Chondrocyte (in vitro differentiated cells): Measurements from ENCODE around the gene UNK. TPM values are rescaled to one million over a fixed set of nuclear protein-coding genes. Genes with fewer than 3 reads are reported as not detected.
A peak's percentile ranks its signal among the peaks of the same experiment; 100 is the strongest.
"Not testable (repeated sequence)": the region's sequence is repeated elsewhere in the genome, so short reads cannot be mapped to it uniquely, and the experiment has no call there.

Experiments used
- DNase-seq: peaks from one replicate; pipeline ENCODE4 v3.0.0; 2021; ENCODE audit warnings: mixed read lengths, low spot score
- H3K27ac Mint-ChIP-seq: one replicate; pipeline ENCODE4 v1.8.0; 2021; ENCODE audit warnings: mild to moderate bottlenecking, moderate library complexity, mixed read lengths; ENCODE audit not compliant: unreplicated experiment
- H3K27me3 Mint-ChIP-seq: 2 replicates; pipeline ENCODE4 v1.8.0; 2021; ENCODE audit warnings: low read depth, mixed read lengths
- H3K36me3 Mint-ChIP-seq: 2 replicates; pipeline ENCODE4 v1.8.0; 2021; ENCODE audit warnings: low read depth, mixed read lengths
- H3K4me1 Mint-ChIP-seq: 2 replicates; pipeline ENCODE4 v1.8.0; 2021; ENCODE audit warnings: low read depth, mild to moderate bottlenecking, mixed read lengths
- H3K4me3 Mint-ChIP-seq: one replicate; pipeline ENCODE4 v1.8.0; 2021; ENCODE audit warnings: mild to moderate bottlenecking, moderate library complexity, mixed read lengths; ENCODE audit not compliant: unreplicated experiment
- H3K9me3 Mint-ChIP-seq: 2 replicates; pipeline ENCODE4 v1.8.0; 2021; ENCODE audit warnings: low read depth, mixed read lengths
- total RNA-seq: library from RNA; stranded (reverse); gene quantifications from 3 replicates; pipeline ENCODE4 v1.2.1, GENCODE V29; 2021
- TF ChIP-seq, protein P1 (sequence below): fragments of 200-600 bp; sonication (generic); IDR thresholded peaks from 2 replicates; pipeline ENCODE4 v1.5.0; 2021; ENCODE audit warnings: antibody characterized with exemption, mild to moderate bottlenecking, moderate library complexity

Gene UNK
- total RNA-seq, 1 donor from 2014 or later: 21.0 TPM

GRCh38 chr17:75854881-75855309 is 70.3 kb downstream of the UNK start:
- Mint-ChIP-seq H3K36me3 (peaks cover 6% of the 10 kb centered on the region), H3K4me1 (peaks cover 31% of the 10 kb centered on the region), H3K4me3 (no peak overlapping the region), H3K27ac (no peak overlapping the region), H3K27me3 (no peaks in the 10 kb centered on the region), H3K9me3 (no peaks in the 10 kb centered on the region)
- TF ChIP-seq, protein P1, sequence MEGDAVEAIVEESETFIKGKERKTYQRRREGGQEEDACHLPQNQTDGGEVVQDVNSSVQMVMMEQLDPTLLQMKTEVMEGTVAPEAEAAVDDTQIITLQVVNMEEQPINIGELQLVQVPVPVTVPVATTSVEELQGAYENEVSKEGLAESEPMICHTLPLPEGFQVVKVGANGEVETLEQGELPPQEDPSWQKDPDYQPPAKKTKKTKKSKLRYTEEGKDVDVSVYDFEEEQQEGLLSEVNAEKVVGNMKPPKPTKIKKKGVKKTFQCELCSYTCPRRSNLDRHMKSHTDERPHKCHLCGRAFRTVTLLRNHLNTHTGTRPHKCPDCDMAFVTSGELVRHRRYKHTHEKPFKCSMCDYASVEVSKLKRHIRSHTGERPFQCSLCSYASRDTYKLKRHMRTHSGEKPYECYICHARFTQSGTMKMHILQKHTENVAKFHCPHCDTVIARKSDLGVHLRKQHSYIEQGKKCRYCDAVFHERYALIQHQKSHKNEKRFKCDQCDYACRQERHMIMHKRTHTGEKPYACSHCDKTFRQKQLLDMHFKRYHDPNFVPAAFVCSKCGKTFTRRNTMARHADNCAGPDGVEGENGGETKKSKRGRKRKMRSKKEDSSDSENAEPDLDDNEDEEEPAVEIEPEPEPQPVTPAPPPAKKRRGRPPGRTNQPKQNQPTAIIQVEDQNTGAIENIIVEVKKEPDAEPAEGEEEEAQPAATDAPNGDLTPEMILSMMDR: no peak
- DNase-seq: no peak

- TF ChIP-seq, protein P1: peak; percentile 81
- H3K9me3 Mint-ChIP-seq: no peaks in the 10 kb centered on the region
- H3K36me3 Mint-ChIP-seq: peaks cover 6% of the 10 kb centered on the region
- H3K27ac Mint-ChIP-seq: peak within 1 kb of the TSS; percentile 77
- H3K4me3 Mint-ChIP-seq: no peak within 1 kb of the TSS
- H3K27me3 Mint-ChIP-seq: no peaks in the 10 kb centered on the region
- peak; percentile 99 for DNase-seq
- peaks cover 31% of the 10 kb centered on the region for H3K4me1 Mint-ChIP-seq
Observed at GRCh38 chr17:75855310-75856061, 70.9 kb downstream of the UNK start, which contains the start of gene WBP2. TSS of gene WBP2 (minus strand) at chr17:75855335. CDS start at chr17:75855297, 38 bp downstream.

DNA sequence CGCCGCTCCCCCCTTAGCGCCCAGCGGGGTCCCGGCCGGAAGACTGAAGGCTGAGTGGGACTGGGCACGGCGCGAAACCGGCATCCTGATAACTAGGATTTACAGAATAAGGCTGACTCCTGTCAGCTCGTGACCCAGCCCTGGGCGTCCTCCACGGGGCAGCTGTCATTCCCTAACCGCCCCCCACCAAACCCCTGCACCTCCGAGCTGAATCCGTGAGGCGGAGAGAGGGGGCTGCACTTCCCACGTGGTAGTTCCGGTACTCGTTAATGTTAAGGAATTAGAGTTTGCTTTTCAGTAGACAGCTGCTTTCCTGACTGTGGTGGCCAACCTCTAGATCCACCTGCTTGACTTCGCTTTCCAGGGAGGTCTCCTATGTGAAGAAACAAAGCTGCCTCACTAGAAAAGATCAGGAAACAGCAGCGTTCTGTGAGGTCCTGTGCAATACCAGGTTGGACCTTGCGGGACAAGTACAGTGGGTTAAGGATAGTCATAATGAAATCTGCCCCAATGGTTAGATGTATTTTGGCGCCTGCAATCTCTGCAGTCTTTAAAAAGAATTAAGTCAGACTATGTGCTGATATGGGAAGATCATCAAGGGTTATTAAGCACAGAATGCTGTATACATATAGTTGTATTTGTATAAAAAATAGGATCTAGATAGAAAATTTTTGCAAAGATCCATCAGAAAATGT is 71.6 kb downstream of the UNK start:
- TF ChIP-seq, protein P1: no peak
- Mint-ChIP-seq H3K4me1 (peaks cover 31% of the 10 kb centered on the region), H3K27ac (peak overlapping the region; percentile 77), H3K4me3 (no peak overlapping the region), H3K27me3 (no peaks in the 10 kb centered on the region), H3K9me3 (no peaks in the 10 kb centered on the region), H3K36me3 (peaks cover 3% of the 10 kb centered on the region)
- DNase-seq: no peak

DNA sequence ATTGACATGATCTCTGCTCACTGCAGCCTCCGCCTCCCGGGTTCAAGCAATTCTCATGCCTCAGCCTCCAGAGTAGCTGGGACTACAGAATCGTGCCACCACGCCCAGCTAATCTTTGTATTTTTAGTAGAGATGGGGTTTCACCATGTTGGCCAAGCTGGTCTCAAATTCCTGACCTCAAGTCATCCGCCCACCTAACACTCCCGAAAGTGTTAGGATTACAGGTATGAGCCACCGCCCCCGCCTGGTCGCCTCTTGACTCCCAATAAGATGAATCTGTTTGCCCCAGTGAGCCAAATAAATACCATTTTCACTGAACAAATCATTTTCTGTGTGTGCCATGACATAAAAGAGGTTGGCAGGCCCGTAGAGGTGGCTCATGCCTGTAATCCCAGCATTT is 74.8 kb downstream of the UNK start:
- not testable (repeated sequence) for H3K27ac Mint-ChIP-seq, H3K36me3 Mint-ChIP-seq, DNase-seq, H3K27me3 Mint-ChIP-seq, H3K4me3 Mint-ChIP-seq, H3K9me3 Mint-ChIP-seq
- peaks cover 20% of the 10 kb centered on the region for H3K4me1 Mint-ChIP-seq

GRCh38 chr17:75861927-75862317 is 77.3 kb downstream of the UNK start:
- Mint-ChIP-seq H3K4me3 (no peak overlapping the region), H3K27ac (no peak overlapping the region), H3K27me3 (no peaks in the 10 kb centered on the region), H3K9me3 (no peaks in the 10 kb centered on the region), H3K4me1 (peaks cover 23% of the 10 kb centered on the region), H3K36me3 (no peaks in the 10 kb centered on the region)
- TF ChIP-seq, protein P1: no peak
- DNase-seq: no peak
